Activated CD8-positive, alpha-beta memory T cell treated with anti-CD3 and anti-CD28 coated beads, Interleukin-2, amount 10 ng/mL, durations not matched to agents 7 days and 5 days (primary cell): ENCODE measurements around the gene IFITM2. TPM values are rescaled to one million over a fixed set of nuclear protein-coding genes. Genes with fewer than 3 reads are reported as not detected.

Experiments
- ATAC-seq: fragments of 150-1000 bp; cut with Tn5 transposase; one replicate; pipeline ENCODE4 v1.10.0; 2021; ENCODE audit warnings: moderate library complexity
- CTCF ChIA-PET: fragments of 350-600 bp; sonication (Branson Sonifier 250); formaldehyde crosslinking; loops from one replicate; lab custom pipeline; 2021; ENCODE audit warnings: antibody characterized with exemption; lab: Charles Lee
- DNase-seq: peaks from one replicate; pipeline ENCODE4 v3.0.0-alpha.2; 2020
- H3K27ac Mint-ChIP-seq: one replicate; pipeline ENCODE4 v1.8.0; 2021; ENCODE audit warnings: mild to moderate bottlenecking, mixed read lengths
- H3K27me3 Mint-ChIP-seq: one replicate; pipeline ENCODE4 v1.8.0; 2021; ENCODE audit warnings: mixed read lengths
- H3K36me3 Mint-ChIP-seq: one replicate; pipeline ENCODE4 v1.8.0; 2021; ENCODE audit warnings: mild to moderate bottlenecking, mixed read lengths
- H3K4me1 Mint-ChIP-seq: one replicate; pipeline ENCODE4 v1.8.0; 2021; ENCODE audit warnings: mixed read lengths
- H3K4me3 Mint-ChIP-seq: one replicate; pipeline ENCODE4 v1.8.0; 2021; ENCODE audit warnings: mild to moderate bottlenecking, moderate library complexity, mixed read lengths
- H3K9me3 Mint-ChIP-seq: one replicate; pipeline ENCODE4 v1.8.0; 2022; ENCODE audit warnings: low read depth, mixed read lengths
- total RNA-seq, 2 experiments: library from RNA; stranded (reverse); gene quantifications; one replicate each; pipeline ENCODE4 v1.2.3, GENCODE V29; 2021

Gene IFITM2
- total RNA-seq, 2 experiments from 2014 or later, result 646 to 1,401 TPM

DNA sequence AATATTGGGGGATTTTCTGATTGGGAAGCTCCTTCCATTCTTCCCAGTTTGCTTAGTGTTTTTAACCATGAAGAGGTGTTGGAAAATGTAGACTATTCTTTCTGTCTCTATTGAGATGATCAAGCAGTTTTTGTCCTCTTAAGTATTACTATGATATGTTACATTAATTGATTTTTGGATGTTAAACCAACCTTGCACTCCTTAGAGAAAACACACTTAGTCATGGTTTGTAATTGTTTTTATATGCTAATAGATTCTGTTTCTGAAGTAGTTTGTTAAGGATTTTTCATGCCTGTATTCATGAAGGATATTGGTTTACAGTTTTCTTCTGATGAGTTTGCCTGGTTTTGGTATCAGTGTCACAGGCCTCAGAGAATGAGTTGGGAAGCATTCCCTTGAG is 31.4 kb upstream of the IFITM2 start:
- Mint-ChIP-seq H3K4me3 (no peak overlapping the region), H3K27me3 (peaks cover 55% of the 10 kb centered on the region), H3K36me3 (peaks cover 18% of the 10 kb centered on the region), H3K4me1 (peaks cover 23% of the 10 kb centered on the region), H3K9me3 (peaks cover 3% of the 10 kb centered on the region), H3K27ac (no peak overlapping the region)
- CTCF ChIA-PET, result interaction anchor here (0.7 to 1.5 kb wide), 4 partner anchors 9 to 29 kb away, joined by 3 to 5 read pairs (median 3); no protein-coding TSS in a partner anchor
- DNase-seq (no peak), ATAC-seq (no peak)

DNA sequence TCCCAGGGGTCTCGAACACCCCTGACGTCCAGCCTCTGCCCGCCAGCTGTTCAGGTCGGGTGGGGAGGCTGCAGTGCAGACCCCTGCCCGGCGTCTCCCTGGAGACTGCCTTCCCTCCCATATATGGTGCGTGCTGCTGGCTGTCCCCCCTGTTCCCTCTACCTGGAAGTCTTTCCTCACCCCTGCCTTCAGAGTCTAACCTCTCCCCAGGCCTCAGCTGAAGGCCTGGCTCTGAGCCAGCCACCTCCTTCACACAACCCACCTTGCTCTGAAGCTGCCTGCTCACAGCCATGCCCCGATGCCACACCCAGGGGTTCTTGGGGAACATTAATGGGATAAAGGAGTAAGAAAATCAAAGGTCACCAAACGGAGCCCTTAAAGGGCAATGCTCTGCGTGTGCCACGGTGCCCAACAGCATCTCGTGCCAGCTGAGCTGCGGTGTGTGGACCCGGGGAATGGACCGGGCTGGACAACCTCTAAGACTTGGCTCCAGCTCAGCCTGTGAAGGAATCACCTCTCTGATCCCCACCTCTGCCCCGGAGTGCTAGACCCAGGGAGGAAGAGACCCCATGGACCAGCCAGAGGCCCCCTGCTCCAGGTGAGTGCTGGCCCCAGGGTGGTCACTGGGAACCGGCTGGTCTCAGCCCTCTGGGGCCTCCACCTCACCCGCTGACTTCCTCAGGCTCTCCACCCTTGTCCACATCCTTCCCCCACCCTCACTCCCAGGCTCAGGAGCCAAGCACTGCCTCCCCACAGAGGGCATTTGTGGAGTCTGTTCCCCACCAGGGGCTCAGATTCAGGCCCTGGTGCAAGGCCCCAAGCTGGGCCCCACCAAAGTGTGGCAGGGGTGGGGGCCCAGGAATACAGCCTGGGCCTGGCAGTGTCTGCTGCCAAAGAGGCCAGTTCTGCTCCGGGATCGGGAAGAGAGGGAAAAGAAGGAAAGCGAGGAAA is 29.3 kb upstream of the IFITM2 start, which contains the start of gene NLRP6:
NLRP6 (plus strand) TSS at position 407 of the 951 bp plus-strand sequence; CDS start at position 570, 163 bp downstream.
- H3K27me3 Mint-ChIP-seq, result peaks cover 68% of the 10 kb centered on the region
- H3K27ac Mint-ChIP-seq, result peak within 1 kb of the TSS; percentile 47
- peaks cover 3% of the 10 kb centered on the region for H3K9me3 Mint-ChIP-seq
- H3K4me1 Mint-ChIP-seq, result peaks cover 42% of the 10 kb centered on the region
- ATAC-seq, result no peak
- CTCF ChIA-PET, result interaction anchor here (1.0 to 5.2 kb wide), 7 partner anchors 9 to 90 kb away, joined by 3 to 29 read pairs (median 7); no protein-coding TSS in a partner anchor
- H3K4me3 Mint-ChIP-seq, result peak within 1 kb of the TSS; percentile 57
- DNase-seq, result no peak
- H3K36me3 Mint-ChIP-seq, result peaks cover 25% of the 10 kb centered on the region

DNA sequence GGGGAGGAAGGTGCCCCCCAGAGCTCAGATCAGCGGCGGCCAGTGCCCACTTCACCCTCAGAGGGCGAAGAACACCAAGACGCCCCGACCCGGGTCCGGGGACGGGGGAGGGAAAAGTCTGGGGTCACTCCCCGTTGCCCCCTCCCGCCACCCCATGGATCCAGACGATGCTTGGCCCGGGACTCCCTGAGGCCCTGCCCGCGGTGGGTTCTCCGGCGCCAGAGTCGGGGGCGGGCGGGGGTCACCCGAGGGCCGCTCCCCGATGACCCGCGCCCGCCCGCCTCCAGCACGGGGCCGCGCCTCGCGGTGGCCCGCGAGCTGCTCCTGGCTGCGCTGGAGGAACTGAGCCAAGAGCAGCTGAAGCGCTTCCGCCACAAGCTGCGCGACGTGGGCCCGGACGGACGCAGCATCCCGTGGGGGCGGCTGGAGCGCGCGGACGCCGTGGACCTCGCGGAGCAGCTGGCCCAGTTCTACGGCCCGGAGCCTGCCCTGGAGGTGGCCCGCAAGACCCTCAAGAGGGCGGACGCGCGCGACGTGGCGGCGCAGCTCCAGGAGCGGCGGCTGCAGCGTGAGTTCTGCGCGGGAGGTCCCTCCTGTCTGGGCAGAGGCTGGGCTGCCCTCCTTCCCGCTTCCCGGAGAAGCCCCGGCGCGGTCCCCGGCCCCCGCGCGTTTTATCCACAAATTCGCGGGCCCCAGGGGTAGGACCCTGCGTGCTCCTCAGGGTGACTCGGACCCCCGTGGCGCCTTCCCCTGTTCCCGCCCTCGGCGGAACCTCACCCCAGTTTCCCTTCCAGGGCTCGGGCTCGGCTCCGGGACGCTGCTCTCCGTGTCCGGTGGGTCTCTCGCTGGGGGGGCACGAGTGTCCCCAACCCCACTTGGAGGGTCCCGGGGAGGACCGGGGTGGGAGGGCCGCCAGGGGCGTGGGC is 28.3 kb upstream of the IFITM2 start:
- Mint-ChIP-seq H3K4me1 (peaks cover 46% of the 10 kb centered on the region), H3K27ac (no peak overlapping the region), H3K27me3 (peaks cover 65% of the 10 kb centered on the region), H3K36me3 (peaks cover 25% of the 10 kb centered on the region), H3K4me3 (no peak overlapping the region), H3K9me3 (peaks cover 3% of the 10 kb centered on the region)
- CTCF ChIA-PET, result interaction anchor here (1.0 to 5.2 kb wide), 9 partner anchors 11 to 89 kb away, joined by 3 to 29 read pairs (median 7); no protein-coding TSS in a partner anchor
- peak; percentile 13 for ATAC-seq
- peak; percentile 42 for DNase-seq

DNA sequence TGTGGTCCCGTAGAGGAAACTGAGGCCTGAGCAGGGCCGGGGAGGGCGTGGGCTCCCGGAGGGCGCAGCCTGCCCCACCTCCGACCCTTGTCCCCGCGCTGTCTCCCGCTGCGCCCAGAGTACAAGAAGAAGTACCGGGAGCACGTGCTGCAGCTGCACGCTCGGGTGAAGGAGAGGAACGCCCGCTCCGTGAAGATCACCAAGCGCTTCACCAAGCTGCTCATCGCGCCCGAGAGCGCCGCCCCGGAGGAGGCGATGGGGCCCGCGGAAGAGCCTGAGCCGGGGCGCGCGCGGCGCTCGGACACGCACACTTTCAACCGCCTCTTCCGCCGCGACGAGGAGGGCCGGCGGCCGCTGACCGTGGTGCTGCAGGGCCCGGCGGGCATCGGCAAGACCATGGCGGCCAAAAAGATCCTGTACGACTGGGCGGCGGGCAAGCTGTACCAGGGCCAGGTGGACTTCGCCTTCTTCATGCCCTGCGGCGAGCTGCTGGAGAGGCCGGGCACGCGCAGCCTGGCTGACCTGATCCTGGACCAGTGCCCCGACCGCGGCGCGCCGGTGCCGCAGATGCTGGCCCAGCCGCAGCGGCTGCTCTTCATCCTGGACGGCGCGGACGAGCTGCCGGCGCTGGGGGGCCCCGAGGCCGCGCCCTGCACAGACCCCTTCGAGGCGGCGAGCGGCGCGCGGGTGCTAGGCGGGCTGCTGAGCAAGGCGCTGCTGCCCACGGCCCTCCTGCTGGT is 27.5 kb upstream of the IFITM2 start:
- Mint-ChIP-seq H3K36me3 (peaks cover 25% of the 10 kb centered on the region), H3K9me3 (peaks cover 3% of the 10 kb centered on the region), H3K4me1 (peaks cover 46% of the 10 kb centered on the region), H3K27ac (no peak overlapping the region), H3K4me3 (peak overlapping the region; percentile 72), H3K27me3 (peaks cover 61% of the 10 kb centered on the region)
- DNase-seq (peak; percentile 59), ATAC-seq (peak; percentile 59)
- CTCF ChIA-PET, result interaction anchor here (1.1 to 5.2 kb wide), 8 partner anchors 10 to 416 kb away, joined by 3 to 29 read pairs (median 6); partner anchors contain the start of gene TMEM80

DNA sequence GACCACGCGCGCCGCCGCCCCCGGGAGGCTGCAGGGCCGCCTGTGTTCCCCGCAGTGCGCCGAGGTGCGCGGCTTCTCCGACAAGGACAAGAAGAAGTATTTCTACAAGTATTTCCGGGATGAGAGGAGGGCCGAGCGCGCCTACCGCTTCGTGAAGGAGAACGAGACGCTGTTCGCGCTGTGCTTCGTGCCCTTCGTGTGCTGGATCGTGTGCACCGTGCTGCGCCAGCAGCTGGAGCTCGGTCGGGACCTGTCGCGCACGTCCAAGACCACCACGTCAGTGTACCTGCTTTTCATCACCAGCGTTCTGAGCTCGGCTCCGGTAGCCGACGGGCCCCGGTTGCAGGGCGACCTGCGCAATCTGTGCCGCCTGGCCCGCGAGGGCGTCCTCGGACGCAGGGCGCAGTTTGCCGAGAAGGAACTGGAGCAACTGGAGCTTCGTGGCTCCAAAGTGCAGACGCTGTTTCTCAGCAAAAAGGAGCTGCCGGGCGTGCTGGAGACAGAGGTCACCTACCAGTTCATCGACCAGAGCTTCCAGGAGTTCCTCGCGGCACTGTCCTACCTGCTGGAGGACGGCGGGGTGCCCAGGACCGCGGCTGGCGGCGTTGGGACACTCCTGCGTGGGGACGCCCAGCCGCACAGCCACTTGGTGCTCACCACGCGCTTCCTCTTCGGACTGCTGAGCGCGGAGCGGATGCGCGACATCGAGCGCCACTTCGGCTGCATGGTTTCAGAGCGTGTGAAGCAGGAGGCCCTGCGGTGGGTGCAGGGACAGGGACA is 26.7 kb upstream of the IFITM2 start:
- peaks cover 3% of the 10 kb centered on the region for H3K9me3 Mint-ChIP-seq
- H3K36me3 Mint-ChIP-seq, result peaks cover 25% of the 10 kb centered on the region
- H3K4me3 Mint-ChIP-seq, result peak overlapping the region; percentile 72
- DNase-seq (peak; percentile 62), ATAC-seq (peak; percentile 51)
- H3K27me3 Mint-ChIP-seq, result peaks cover 55% of the 10 kb centered on the region
- peaks cover 49% of the 10 kb centered on the region for H3K4me1 Mint-ChIP-seq
- CTCF ChIA-PET, result interaction anchor here (1.1 to 5.2 kb wide), 9 partner anchors 9 to 415 kb away, joined by 3 to 29 read pairs (median 4); partner anchors contain the start of gene TMEM80
- peak overlapping the region; percentile 61 for H3K27ac Mint-ChIP-seq

DNA sequence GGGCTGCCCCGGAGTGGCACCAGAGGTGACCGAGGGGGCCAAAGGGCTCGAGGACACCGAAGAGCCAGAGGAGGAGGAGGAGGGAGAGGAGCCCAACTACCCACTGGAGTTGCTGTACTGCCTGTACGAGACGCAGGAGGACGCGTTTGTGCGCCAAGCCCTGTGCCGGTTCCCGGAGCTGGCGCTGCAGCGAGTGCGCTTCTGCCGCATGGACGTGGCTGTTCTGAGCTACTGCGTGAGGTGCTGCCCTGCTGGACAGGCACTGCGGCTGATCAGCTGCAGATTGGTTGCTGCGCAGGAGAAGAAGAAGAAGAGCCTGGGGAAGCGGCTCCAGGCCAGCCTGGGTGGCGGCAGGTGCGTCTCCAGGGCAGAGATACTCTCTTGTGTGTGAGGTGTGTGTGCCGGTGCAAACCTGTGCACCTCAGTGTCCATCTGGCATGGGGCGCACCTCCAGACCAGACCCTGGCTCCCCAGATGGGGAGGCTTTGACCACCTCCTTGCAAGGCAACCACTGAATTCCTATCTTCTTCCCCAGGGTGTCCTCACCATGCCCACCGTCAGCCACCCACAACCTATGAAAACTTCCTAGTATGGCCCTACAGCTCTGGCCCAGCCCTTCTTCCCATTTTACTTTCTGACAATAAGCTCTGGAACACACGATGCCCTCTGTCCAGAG is 26.0 kb upstream of the IFITM2 start:
- ATAC-seq, result peak; percentile 9
- no peak for DNase-seq
- Mint-ChIP-seq H3K27ac (peak overlapping the region; percentile 61), H3K36me3 (peaks cover 21% of the 10 kb centered on the region), H3K4me1 (peaks cover 49% of the 10 kb centered on the region), H3K4me3 (peak overlapping the region; percentile 72), H3K27me3 (peaks cover 47% of the 10 kb centered on the region), H3K9me3 (peaks cover 3% of the 10 kb centered on the region)
- CTCF ChIA-PET, result interaction anchor here (1.1 to 5.2 kb wide), 7 partner anchors 8 to 414 kb away, joined by 3 to 29 read pairs (median 8); partner anchors contain the start of gene TMEM80

DNA sequence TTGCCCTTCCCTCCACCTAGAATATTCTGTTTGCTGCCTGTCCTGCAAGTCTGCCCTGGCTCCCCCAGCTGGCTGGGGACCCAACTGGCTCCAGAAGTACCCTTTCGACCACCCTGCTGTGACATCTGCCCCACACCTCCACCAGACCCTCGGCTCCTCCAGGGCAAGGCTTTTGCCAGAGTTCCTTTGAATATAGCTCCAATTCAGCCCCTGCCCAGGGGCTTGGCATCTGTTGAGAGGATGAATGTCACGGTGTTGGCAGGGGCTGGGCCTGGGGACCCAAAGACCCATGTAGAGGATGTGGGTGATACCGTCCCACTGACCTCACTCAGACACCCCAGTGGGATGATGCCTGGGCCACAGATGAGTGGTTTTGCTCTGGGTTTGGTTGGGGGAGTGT is 25.4 kb upstream of the IFITM2 start:
- H3K4me3 Mint-ChIP-seq, result peak overlapping the region; percentile 72
- H3K27ac Mint-ChIP-seq, result peak overlapping the region; percentile 42
- peaks cover 3% of the 10 kb centered on the region for H3K9me3 Mint-ChIP-seq
- peaks cover 17% of the 10 kb centered on the region for H3K36me3 Mint-ChIP-seq
- peaks cover 54% of the 10 kb centered on the region for H3K4me1 Mint-ChIP-seq
- CTCF ChIA-PET, result interaction anchor here (1.1 to 5.2 kb wide), 5 partner anchors 14 to 115 kb away, joined by 3 to 29 read pairs (median 23); no protein-coding TSS in a partner anchor
- ATAC-seq (no peak), DNase-seq (peak; percentile 40)
- H3K27me3 Mint-ChIP-seq, result peaks cover 46% of the 10 kb centered on the region

DNA sequence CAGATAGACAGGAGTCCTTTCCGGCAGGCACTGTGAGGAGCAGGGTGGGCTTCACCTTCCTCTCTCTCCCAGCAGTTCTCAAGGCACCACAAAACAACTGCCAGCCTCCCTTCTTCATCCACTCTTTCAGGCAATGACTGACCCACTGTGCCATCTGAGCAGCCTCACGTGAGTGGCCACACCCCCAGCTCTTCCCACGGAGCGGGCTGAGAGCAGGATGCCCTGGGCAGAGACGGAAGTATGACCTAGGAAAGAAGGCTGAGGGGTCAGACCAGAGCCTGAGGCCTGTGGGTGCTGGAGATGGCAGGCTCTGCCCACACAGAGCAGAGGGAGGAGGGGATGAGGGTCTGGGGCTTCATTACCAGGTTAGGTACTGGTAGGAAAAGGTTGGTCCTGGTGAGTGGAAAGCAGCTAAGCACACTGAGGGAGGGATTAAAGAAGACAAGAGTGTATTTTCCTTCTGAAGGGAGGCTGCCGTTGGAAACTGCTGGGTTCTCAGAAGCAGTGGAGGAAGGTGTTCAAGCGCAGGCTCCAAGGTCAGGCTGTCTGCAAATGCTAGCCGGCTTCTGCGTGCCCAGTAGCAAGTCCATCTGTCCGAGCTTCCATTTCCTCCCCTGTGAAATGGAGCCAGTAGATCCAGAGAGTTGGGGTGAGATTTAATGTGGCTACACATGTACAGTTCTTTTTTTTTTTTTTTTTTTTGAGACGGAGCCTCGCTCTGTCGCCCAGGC is 24.8 kb upstream of the IFITM2 start:
- no peak overlapping the region for H3K27ac Mint-ChIP-seq
- peaks cover 12% of the 10 kb centered on the region for H3K36me3 Mint-ChIP-seq

DNA sequence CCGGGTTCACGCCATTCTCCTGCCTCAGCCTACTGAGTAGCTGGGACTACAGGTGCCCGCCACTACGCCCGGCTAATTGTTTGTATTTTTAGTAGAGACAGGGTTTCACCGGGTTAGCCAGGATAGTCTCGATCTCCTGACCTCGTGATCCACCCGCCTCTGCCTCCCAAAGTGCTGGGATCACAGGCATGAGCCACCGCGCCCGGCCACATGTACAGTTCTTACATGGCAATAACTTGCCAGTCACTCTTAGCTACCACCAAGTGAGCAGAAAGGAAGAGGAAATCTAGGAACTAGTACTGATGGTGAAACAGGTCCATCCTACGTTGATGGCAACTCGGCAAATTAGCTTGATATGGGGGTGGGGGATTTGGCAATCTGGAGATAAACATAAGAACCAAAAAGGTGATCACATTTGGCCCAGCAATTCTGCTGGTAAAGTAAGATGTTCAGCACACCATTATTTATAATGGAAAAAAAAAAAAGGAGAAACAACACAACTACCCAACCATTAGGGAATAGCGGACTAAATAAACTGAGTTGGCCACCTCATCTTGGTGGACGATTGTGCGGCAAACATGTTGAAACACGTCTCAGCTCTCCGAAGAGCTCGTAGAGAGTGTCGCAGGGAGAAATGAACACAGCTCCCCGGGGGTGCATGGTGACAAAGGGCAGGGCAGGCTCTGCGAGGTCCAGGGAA is 24.1 kb upstream of the IFITM2 start:
- H3K27me3 Mint-ChIP-seq, result peaks cover 43% of the 10 kb centered on the region
- H3K36me3 Mint-ChIP-seq, result peaks cover 15% of the 10 kb centered on the region
- no peak for ATAC-seq
- no peak overlapping the region for H3K27ac Mint-ChIP-seq
- no peaks in the 10 kb centered on the region for H3K9me3 Mint-ChIP-seq
- H3K4me3 Mint-ChIP-seq, result no peak overlapping the region
- peak; percentile 35 for DNase-seq
- peaks cover 52% of the 10 kb centered on the region for H3K4me1 Mint-ChIP-seq
- CTCF ChIA-PET, result interaction anchor here (1.2 to 2.2 kb wide), 2 partner anchors 33 to 76 kb away, joined by 3 to 8 read pairs; partner anchors contain the start of genes BET1L and RIC8A

More for the DNA sequence above, 24.8 kb upstream of the IFITM2 start:
- Mint-ChIP-seq H3K4me1 (peaks cover 55% of the 10 kb centered on the region), H3K27me3 (peaks cover 45% of the 10 kb centered on the region), H3K4me3 (peak overlapping the region; percentile 72), H3K9me3 (no peaks in the 10 kb centered on the region)
- CTCF ChIA-PET, result interaction anchor here (1.2 to 5.2 kb wide), 4 partner anchors 15 to 46 kb away, joined by 3 to 29 read pairs (median 24); no protein-coding TSS in a partner anchor
- ATAC-seq, result no peak
- DNase-seq, result peak; percentile 37
